A673 (cell line): ENCODE data around the gene THADA. TPM values are rescaled to one million over a fixed set of nuclear protein-coding genes. Genes with fewer than 3 reads are reported as not detected.

Experiments used
- BruUV-seq: library from RNA; stranded (reverse); fragments of 400-500 nt; replicated peaks from 2 replicates; lab custom pipeline; 2021; lab: Mats Ljungman, UMichigan
- CTCF ChIA-PET: fragments of 300-600 bp; sonication (Branson Sonifier 250); formaldehyde crosslinking; loops from one replicate; lab custom pipeline; 2022; ENCODE audit warnings: antibody characterized with exemption; lab: Charles Lee
- POLR2A ChIA-PET: fragments of 300-600 bp; sonication (Branson Sonifier 250); formaldehyde crosslinking; loops from one replicate; lab custom pipeline; 2022; ENCODE audit warnings: antibody characterized with exemption; ENCODE audit not compliant: low non-redundant PET; lab: Charles Lee
- DNase-seq: peaks from one replicate; pipeline ENCODE4 v3.0.0-alpha.2; 2015; ENCODE audit warnings: low spot score
- H3K27ac ChIP-seq: fragments of 200-600 bp; sonication (generic); 2 replicates; pipeline ENCODE4 v1.5.1; 2016; ENCODE audit warnings: mixed run types, low read depth, mild to moderate bottlenecking, mixed read lengths, antibody characterized with exemption, low read length; ENCODE audit not compliant: poor library complexity, severe bottlenecking
- H3K27me3 ChIP-seq: fragments of 200-600 bp; sonication (generic); replicated peaks from 2 replicates; pipeline ENCODE4 v1.6.1; 2017; ENCODE audit warnings: mixed run types, low read depth, mild to moderate bottlenecking, mixed read lengths, antibody characterized with exemption, low read length; ENCODE audit not compliant: insufficient read depth, poor library complexity
- H3K36me3 ChIP-seq: fragments of 200-600 bp; sonication (generic); 2 replicates; pipeline ENCODE4 v1.6.1; 2016; ENCODE audit warnings: mixed run types, mild to moderate bottlenecking, mixed read lengths, antibody characterized with exemption, low read length; ENCODE audit not compliant: insufficient read depth, poor library complexity, severe bottlenecking
- H3K4me1 ChIP-seq: fragments of 200-600 bp; sonication (generic); 2 replicates; pipeline ENCODE4 v1.6.1; 2017; ENCODE audit warnings: mixed run types, mild to moderate bottlenecking, mixed read lengths, antibody characterized with exemption, low read length; ENCODE audit not compliant: insufficient read depth, poor library complexity, severe bottlenecking
- H3K4me3 ChIP-seq: fragments of 200-600 bp; sonication (generic); 2 replicates; pipeline ENCODE4 v1.5.1; 2016; ENCODE audit warnings: low read depth, mixed run types, mild to moderate bottlenecking, mixed read lengths, low read length; ENCODE audit not compliant: poor library complexity, severe bottlenecking
- H3K9me3 ChIP-seq: fragments of 200-600 bp; sonication (generic); 2 replicates; pipeline ENCODE4 v1.6.1; 2016; ENCODE audit warnings: mixed run types, low read depth, mild to moderate bottlenecking, mixed read lengths, antibody characterized with exemption, low read length; ENCODE audit not compliant: poor library complexity, severe bottlenecking
- EZH2 ChIP-seq: fragments of 200-600 bp; sonication (generic); IDR thresholded peaks from 2 replicates; pipeline ENCODE4 v1.6.1; 2017; ENCODE audit warnings: borderline replicate concordance, low read depth, mild to moderate bottlenecking, mixed read lengths, antibody characterized with exemption, low read length; ENCODE audit not compliant: poor library complexity, severe bottlenecking
- intact Hi-C: fragments of 100-400 bp; cut with micrococcal nuclease; formaldehyde crosslinking; loops from one replicate; pipeline ENCODE4 v1.10.0; 2022; ENCODE audit not compliant: unreplicated experiment
- total RNA-seq: library from RNA; stranded (reverse); gene quantifications from 2 replicates; pipeline ENCODE4 v1.2.3, GENCODE V29; 2021
- TF ChIP-seq, protein P1 (sequence below): fragments of 300-800, 200-600 bp; sonication (generic); conservative IDR thresholded peaks from 2 replicates; pipeline ENCODE4 v1.5.1; 2017; ENCODE audit warnings: low read depth, mild to moderate bottlenecking, antibody characterized with exemption, low read length, moderate library complexity, mixed read lengths

THADA gene
- total RNA-seq, 1 experiment from 2014 or later = 39.7 TPM

DNA sequence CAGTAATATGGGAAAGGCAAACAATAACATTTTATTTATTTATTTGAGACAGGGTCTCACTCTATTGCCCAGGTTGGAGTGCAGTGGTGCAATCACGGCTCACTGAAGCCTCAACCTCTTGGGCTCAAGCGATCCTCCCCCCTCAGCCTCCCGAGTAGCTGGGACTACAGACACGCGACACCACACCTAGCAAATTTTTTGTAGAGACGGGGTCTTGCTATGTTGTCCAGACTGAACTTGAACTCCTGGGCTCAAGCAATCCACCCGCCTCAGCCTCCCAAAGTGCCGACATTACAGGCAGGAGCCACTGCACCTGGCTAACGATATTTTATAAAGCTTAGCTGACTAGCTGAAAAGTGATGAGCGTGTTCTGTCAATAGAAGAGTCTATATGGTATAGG is 23.7 kb upstream of the THADA start:
- no TSS peak for BruUV-seq
- intact Hi-C loops = no loop called here
- no peak for TF ChIP-seq EZH2
- TF ChIP-seq, protein P1, sequence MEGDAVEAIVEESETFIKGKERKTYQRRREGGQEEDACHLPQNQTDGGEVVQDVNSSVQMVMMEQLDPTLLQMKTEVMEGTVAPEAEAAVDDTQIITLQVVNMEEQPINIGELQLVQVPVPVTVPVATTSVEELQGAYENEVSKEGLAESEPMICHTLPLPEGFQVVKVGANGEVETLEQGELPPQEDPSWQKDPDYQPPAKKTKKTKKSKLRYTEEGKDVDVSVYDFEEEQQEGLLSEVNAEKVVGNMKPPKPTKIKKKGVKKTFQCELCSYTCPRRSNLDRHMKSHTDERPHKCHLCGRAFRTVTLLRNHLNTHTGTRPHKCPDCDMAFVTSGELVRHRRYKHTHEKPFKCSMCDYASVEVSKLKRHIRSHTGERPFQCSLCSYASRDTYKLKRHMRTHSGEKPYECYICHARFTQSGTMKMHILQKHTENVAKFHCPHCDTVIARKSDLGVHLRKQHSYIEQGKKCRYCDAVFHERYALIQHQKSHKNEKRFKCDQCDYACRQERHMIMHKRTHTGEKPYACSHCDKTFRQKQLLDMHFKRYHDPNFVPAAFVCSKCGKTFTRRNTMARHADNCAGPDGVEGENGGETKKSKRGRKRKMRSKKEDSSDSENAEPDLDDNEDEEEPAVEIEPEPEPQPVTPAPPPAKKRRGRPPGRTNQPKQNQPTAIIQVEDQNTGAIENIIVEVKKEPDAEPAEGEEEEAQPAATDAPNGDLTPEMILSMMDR = no peak
- H3K4me1 ChIP-seq = no peaks in the 10 kb centered on the region
- no peak overlapping the region for H3K27ac ChIP-seq
- CTCF ChIA-PET = no interaction called here
- no peak overlapping the region for H3K4me3 ChIP-seq
- no peaks in the 10 kb centered on the region for H3K9me3 ChIP-seq
- H3K36me3 ChIP-seq = no peaks in the 10 kb centered on the region
- POLR2A ChIA-PET = no interaction called here
- no peak for DNase-seq
- H3K27me3 ChIP-seq = peaks cover 5% of the 10 kb centered on the region

- no peak overlapping the region for H3K27ac ChIP-seq
- intact Hi-C loops = no loop called here
- POLR2A ChIA-PET = no interaction called here
- H3K4me3 ChIP-seq = no peak overlapping the region
- H3K36me3 ChIP-seq = no peaks in the 10 kb centered on the region
- H3K27me3 ChIP-seq = peaks cover 3% of the 10 kb centered on the region
- no peaks in the 10 kb centered on the region for H3K4me1 ChIP-seq
- no peak for DNase-seq
- CTCF ChIA-PET = no interaction called here
- TF ChIP-seq, protein P1 = no peak
- no peak for TF ChIP-seq EZH2
- BruUV-seq = no TSS peak
- H3K9me3 ChIP-seq = no peaks in the 10 kb centered on the region
These were observed 21.3 kb upstream of the THADA start for GRCh38 chr2:43616967-43617680.

DNA sequence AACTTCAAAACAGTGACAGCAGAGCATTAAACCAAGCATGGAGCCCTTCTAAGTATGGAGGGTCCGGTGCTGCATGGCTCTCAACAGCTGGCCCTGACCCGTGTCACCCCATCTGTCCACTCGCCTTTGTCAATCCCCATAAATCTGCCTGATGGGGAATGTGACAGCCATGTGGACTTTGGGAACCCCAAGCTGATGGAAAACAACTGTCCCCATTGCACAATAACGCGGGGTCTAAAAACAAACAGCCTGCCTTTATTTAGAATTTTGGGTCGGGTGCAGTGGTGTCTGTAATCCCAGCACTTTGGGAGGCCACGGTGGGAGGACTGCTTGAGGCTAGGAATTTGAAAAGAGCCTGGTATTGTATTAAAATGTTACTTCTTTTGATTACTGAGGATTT is 17.1 kb upstream of the THADA start:
- ChIA-PET POLR2A (no interaction called here), CTCF (no interaction called here)
- no peak overlapping the region for H3K4me3 ChIP-seq
- H3K27me3 ChIP-seq = no peaks in the 10 kb centered on the region
- intact Hi-C loops = loop anchor here (2.0 kb wide), 1 partner anchor 266 kb away; no protein-coding TSS in a partner anchor
- H3K4me1 ChIP-seq = no peaks in the 10 kb centered on the region
- DNase-seq = no peak
- no peak overlapping the region for H3K27ac ChIP-seq
- H3K36me3 ChIP-seq = no peaks in the 10 kb centered on the region
- no TSS peak for BruUV-seq
- H3K9me3 ChIP-seq = no peaks in the 10 kb centered on the region
- TF ChIP-seq EZH2 = no peak
- TF ChIP-seq, protein P1 = no peak
